Stimulated activated naive B cell treated with anti-CD40 and anti-IgM and Interleukin-4, amounts not matched to agents 10 μg/mL and 1 μg/mL and 100 μg/mL, for 72 hours (primary cell): Measurements from ENCODE around the gene GARIN5B.

ENCODE experiments used
- ATAC-seq, 2 donors: fragments of 150-1000 bp; cut with Tn5 transposase; replicated peaks; 2 replicates each; pipeline ENCODE4 v1.10.0; 2021; ENCODE audit warnings: moderate library complexity in 1 of 2
- DNase-seq: peaks from one replicate; pipeline ENCODE4 v3.0.0; 2021
- H3K27ac Mint-ChIP-seq: one replicate; pipeline ENCODE4 v1.8.0; 2022; ENCODE audit warnings: mild to moderate bottlenecking, mixed read lengths
- H3K27me3 Mint-ChIP-seq, 2 donors: one replicate each; pipeline ENCODE4 v1.8.0; 2022; ENCODE audit warnings: mixed read lengths in 2 of 2
- H3K36me3 Mint-ChIP-seq, 2 donors: one replicate each; pipeline ENCODE4 v1.8.0; 2022; ENCODE audit warnings: mixed read lengths in 2 of 2, mild to moderate bottlenecking in 1 of 2
- H3K4me1 Mint-ChIP-seq, 2 donors: one replicate each; pipeline ENCODE4 v1.8.0; 2022; ENCODE audit warnings: mixed read lengths in 2 of 2, mild to moderate bottlenecking in 1 of 2
- H3K4me3 Mint-ChIP-seq, 2 donors: one replicate each; pipeline ENCODE4 v1.8.0; 2022; ENCODE audit warnings: mild to moderate bottlenecking in 2 of 2, mixed read lengths in 2 of 2, moderate library complexity in 1 of 2
- H3K9me3 Mint-ChIP-seq, 2 donors: one replicate each; pipeline ENCODE4 v1.8.0; 2022; ENCODE audit warnings: mixed read lengths in 2 of 2, mild to moderate bottlenecking in 1 of 2

The GARIN5B gene

GRCh38 chr19:55384131-55384919, 21.3 kb upstream of the GARIN5B start, which contains the start of gene TMEM238:
TMEM238 (minus strand) TSS chr19:55384292; CDS start chr19:55384259, 33 bp downstream.
- peak within 1 kb of the TSS; percentile 95 to 98 for H3K4me3 Mint-ChIP-seq
- H3K4me1 Mint-ChIP-seq, result peaks cover 40 to 58% of the 10 kb centered on the region in 2 donors
- H3K9me3 Mint-ChIP-seq, result no peaks in the 10 kb centered on the region
- ATAC-seq (peak; percentile 19 to 20), DNase-seq (no peak)
- no peaks in the 10 kb centered on the region for H3K27me3 Mint-ChIP-seq
- peak within 1 kb of the TSS; percentile 99 for H3K27ac Mint-ChIP-seq
- H3K36me3 Mint-ChIP-seq, result peaks cover 33 to 48% of the 10 kb centered on the region in 2 donors

- peak; percentile 30 to 32 for ATAC-seq
- no peaks in the 10 kb centered on the region for H3K9me3 Mint-ChIP-seq
- peaks cover 35 to 50% of the 10 kb centered on the region in 2 donors for H3K4me1 Mint-ChIP-seq
- no peaks in the 10 kb centered on the region for H3K27me3 Mint-ChIP-seq
- H3K4me3 Mint-ChIP-seq, result peak overlapping the region; percentile 92 to 98
- peaks cover 28 to 42% of the 10 kb centered on the region in 2 donors for H3K36me3 Mint-ChIP-seq
- H3K27ac Mint-ChIP-seq, result peak overlapping the region; percentile 91
- DNase-seq, result no peak
Observed at GRCh38 chr19:55383279-55384130, 20.4 kb upstream of the GARIN5B start.

GRCh38 chr19:55382522-55383054, 19.5 kb upstream of the GARIN5B start:
- Mint-ChIP-seq H3K36me3 (peaks cover 22 to 36% of the 10 kb centered on the region in 2 donors), H3K4me1 (peaks cover 28 to 40% of the 10 kb centered on the region in 2 donors), H3K4me3 (peak overlapping the region; percentile 91 to 92), H3K9me3 (no peaks in the 10 kb centered on the region), H3K27me3 (peaks cover 0 to 6% of the 10 kb centered on the region in 2 donors), H3K27ac (no peak overlapping the region)
- no peak for DNase-seq
- no peak for ATAC-seq

DNA sequence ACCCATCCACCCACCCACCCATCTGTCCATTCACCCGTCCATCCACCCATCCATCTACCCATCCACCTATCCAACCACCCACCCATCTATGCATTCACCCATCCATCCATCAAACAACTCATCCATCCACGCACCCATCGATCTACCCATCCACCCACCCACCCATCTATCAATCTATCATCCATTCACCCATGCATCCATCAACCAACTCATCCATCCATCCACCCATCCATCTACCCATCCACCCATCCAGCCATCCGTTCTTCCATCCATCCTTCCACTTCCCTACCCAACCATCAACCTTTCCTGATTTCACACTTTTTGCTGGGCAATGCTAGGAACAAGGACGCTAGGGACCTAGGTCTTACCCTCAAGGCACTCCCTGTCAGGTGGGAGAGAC, 19.0 kb upstream of the GARIN5B start:
- H3K36me3 Mint-ChIP-seq, result peaks cover 18 to 30% of the 10 kb centered on the region in 2 donors
- H3K4me1 Mint-ChIP-seq, result peaks cover 25 to 35% of the 10 kb centered on the region in 2 donors
- peaks cover 0 to 8% of the 10 kb centered on the region in 2 donors for H3K27me3 Mint-ChIP-seq
- peak overlapping the region; percentile 59 to 92 for H3K4me3 Mint-ChIP-seq
- H3K9me3 Mint-ChIP-seq, result no peaks in the 10 kb centered on the region
- ATAC-seq (no peak), DNase-seq (no peak)
- H3K27ac Mint-ChIP-seq, result no peak overlapping the region

DNA sequence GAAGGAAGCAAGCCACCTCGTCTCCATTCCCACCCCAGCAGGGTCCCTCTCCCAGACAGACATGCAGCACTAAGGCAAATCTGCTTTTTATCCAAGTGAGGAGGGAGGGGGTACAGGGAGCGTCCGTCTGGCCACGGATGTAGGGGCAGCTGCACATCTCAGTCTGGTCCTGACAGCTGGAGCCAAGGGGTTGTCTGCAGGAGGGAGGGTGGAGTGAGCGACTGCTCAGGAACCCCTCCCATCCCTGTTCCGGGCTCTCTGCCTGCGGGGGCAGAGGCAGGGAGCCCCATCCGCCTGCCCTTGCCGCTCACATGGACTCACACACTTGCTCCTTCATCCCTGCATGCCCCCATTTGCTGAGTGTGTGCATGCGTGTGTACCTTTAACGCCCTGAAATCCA, 16.1 kb upstream of the GARIN5B start:
- DNase-seq (no peak), ATAC-seq (no peak)
- Mint-ChIP-seq H3K4me3 (no peak overlapping the region), H3K4me1 (peaks cover 12 to 28% of the 10 kb centered on the region in 2 donors), H3K27me3 (peaks cover 17 to 28% of the 10 kb centered on the region in 2 donors), H3K27ac (no peak overlapping the region), H3K36me3 (peaks cover 5 to 16% of the 10 kb centered on the region in 2 donors), H3K9me3 (no peaks in the 10 kb centered on the region)

DNA sequence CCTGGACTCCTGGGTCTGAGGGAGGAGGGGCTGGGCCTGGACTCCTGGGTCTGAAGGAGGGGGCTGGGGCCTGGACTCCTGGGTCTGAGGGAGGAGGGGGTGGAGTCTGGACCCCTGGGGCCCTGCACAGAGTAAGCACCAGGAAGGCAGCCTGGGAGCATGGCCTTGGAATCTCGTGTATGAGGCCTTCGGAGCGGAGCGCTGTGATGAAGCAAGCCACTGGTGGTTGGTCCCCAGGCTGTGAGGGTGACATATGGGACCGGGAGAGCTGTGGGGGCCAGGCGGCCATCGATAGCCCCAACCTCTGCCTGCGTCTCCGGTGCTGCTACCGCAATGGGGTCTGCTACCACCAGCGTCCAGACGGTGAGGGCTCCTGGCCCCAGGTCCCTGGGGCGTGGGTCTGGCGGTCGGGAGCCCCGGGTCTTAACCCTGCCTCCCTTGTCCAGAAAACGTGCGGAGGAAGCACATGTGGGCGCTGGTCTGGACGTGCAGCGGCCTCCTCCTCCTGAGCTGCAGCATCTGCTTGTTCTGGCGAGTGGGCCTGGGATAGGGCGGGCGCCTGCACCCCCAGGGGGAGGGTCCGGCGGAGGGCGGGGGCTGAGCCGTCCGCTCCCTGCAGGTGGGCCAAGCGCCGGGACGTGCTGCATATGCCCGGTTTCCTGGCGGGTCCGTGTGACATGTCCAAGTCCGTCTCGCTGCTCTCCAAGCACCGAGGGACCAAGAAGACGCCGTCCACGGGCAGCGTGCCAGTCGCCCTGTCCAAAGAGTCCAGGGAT, 14.5 kb upstream of the GARIN5B start:
- Mint-ChIP-seq H3K4me3 (no peak overlapping the region), H3K36me3 (peaks cover 5 to 15% of the 10 kb centered on the region in 2 donors), H3K4me1 (peaks cover 13 to 18% of the 10 kb centered on the region in 2 donors), H3K9me3 (no peaks in the 10 kb centered on the region), H3K27ac (no peak overlapping the region), H3K27me3 (peaks cover 27 to 42% of the 10 kb centered on the region in 2 donors)
- ATAC-seq (no peak), DNase-seq (no peak)

DNA sequence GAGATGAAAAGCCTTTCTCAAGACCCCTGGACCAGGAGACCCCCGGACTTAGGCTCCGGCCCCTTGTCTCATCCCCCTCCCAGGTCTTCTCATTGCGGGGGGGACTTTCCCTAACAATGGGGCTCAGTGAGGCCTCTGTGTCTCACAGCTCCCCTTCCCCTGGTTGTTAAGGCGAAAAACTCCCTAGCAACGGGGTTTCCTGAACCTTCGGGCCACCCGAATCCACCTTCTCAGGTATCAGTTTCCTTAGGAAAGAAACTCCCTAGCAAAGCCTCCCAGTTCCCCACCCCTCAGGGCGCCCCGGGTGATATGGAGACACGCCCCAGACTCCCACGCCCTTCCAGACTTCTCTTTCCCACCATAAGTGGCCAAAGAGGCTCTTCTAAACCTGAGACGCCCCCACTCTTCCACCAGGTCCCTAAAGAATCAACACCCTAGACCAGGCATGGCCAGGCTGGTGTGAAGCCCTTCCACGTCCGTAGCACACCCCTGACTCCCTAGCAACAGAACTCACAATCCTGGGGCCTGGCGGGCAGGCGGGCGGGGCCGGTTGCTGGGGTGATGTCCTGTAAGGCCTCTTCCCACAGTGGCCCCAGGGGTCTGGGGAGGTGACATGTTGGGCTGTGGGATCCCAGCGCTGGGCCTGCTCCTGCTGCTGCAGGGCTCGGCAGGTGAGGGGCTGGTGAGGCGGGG, 13.3 kb upstream of the GARIN5B start, which contains the start of gene TMEM190:
Gene TMEM190 (plus strand): TSS at position 586 of the 693 bp plus-strand sequence. CDS start 28 bp downstream, at position 614.
- H3K27ac Mint-ChIP-seq, result peak within 1 kb of the TSS; percentile 37
- DNase-seq (no peak), ATAC-seq (peak in 1 of 2 donors; percentile 18)
- peaks cover 0 to 6% of the 10 kb centered on the region in 2 donors for H3K36me3 Mint-ChIP-seq
- H3K4me3 Mint-ChIP-seq, result no peak within 1 kb of the TSS
- peaks cover 36 to 54% of the 10 kb centered on the region in 2 donors for H3K27me3 Mint-ChIP-seq
- H3K4me1 Mint-ChIP-seq, result peaks cover 8 to 11% of the 10 kb centered on the region in 2 donors
- no peaks in the 10 kb centered on the region for H3K9me3 Mint-ChIP-seq

DNA sequence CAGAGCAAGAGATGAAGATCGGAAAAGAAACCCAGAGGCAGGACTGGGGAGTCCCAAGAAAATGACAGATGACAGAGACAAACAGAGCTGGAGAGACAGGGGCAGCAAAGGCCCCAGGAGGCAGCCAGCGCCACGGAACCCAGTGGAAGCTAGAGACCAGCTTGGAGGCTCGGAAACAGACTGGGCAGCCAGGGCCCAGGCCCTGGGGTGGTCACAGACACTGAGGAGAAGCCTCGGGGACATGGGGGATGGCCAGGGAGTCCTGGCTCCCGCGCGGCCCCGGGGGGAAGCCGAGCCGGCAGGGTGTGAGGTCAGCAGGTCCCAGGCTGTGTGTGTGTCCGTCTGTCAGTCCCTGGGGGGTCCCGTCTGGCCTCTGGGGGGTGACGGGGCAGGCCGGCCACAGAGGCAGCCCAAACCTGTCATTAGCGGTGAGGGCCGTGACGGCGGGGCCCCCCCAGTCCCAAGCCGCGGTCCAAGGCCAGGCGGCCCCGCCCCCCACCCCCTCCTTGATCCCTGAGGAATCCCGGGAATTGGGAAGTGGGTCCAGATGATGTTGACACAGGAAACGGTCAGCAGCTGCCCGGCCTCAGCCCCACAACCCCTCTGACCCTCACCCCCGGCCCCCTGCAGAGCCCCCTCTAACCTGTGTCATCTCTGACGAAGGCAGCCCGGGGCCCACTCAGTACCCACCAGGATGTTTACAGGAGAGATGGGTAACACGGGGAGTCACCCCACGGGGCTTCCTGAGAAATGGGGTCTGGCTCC, 11.1 kb upstream of the GARIN5B start:
- Mint-ChIP-seq H3K4me1 (peaks cover 13 to 17% of the 10 kb centered on the region in 2 donors), H3K27me3 (peaks cover 53 to 72% of the 10 kb centered on the region in 2 donors), H3K27ac (no peak overlapping the region), H3K4me3 (no peak overlapping the region), H3K9me3 (no peaks in the 10 kb centered on the region), H3K36me3 (peaks cover 0 to 6% of the 10 kb centered on the region in 2 donors)
- ATAC-seq, result peak in 1 of 2 donors; percentile 8
- no peak for DNase-seq

DNA sequence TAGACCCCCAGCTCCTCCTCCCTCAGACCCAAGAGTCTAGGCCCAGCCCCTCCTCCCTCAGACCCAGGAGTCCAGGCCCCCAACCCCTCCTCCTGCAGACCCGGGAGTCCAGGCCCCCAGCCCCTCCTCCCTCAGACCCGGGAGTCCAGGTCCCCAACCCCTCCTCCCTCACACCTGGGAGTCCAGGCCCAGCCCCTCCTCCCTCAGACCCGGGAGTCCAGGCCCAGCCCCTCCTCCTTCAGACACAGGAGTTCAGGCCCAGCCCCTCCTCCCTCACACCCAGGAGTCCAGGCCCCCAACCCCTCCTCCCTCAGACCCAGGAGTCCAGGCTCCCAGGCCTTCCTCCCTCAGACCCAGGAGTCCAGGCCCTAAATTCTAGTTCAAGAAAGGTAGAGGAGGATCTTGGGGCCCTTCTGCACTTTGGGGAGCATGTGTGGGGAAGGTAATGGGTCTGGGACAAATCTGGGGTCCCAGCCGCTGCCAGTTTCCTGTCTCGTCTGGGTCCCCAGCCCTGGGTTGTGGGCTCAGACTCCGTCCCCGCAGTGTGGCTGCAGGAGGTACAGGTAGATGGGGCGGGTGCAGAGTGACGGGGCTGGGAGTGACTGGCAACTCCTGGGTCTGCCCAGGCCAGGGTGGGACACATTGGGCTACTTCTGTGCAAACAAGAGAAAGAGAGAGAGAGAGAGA, 10.4 kb upstream of the GARIN5B start:
- Mint-ChIP-seq H3K36me3 (peaks cover 0 to 5% of the 10 kb centered on the region in 2 donors), H3K4me3 (no peak overlapping the region), H3K27ac (peak overlapping the region; percentile 56), H3K27me3 (peaks cover 58 to 79% of the 10 kb centered on the region in 2 donors), H3K9me3 (no peaks in the 10 kb centered on the region), H3K4me1 (peaks cover 17 to 23% of the 10 kb centered on the region in 2 donors)
- DNase-seq (no peak), ATAC-seq (no peak)

DNA sequence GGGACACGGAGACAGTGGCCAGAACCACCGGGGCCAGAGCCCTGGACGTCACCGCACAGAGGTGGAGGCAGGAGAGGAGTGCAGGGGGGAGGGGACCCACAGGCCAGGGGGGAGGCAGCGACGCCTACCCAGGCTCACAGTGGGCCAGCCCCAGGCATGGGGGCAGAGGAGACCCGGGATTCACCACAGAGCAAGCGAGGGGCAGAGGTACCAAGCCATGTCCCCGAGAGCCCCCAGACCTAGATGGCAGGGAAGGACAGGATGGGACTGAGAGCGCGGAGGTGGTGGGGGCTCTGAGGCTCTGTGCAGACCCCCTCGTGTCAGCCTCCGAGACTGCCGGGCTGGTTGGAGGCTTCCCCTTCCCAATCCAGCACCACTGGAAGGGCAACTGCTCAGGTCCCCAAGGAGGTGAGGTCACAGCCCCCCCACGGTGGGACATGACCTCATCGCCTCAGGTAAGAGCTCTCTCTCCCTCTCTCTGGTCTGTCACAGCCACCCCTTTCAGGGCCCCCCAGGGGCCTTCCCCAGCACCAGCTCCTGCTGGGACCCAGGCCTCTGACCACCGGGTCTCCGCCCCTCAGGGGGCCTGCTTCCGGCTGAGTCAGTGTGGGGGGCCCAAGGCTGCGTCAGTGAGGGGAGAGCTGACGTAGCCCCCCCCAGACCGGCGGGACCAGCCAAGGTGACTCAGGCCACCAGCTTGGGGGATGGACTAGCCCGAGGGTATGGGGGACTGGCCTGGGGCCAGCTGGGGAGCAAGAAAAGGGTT, 9.4 kb upstream of the GARIN5B start:
- no peak for DNase-seq
- peak in 1 of 2 donors; percentile 17 for ATAC-seq
- peaks cover 63 to 81% of the 10 kb centered on the region in 2 donors for H3K27me3 Mint-ChIP-seq
- H3K4me3 Mint-ChIP-seq, result no peak overlapping the region
- H3K36me3 Mint-ChIP-seq, result peaks cover 0 to 5% of the 10 kb centered on the region in 2 donors
- peaks cover 17 to 23% of the 10 kb centered on the region in 2 donors for H3K4me1 Mint-ChIP-seq
- no peaks in the 10 kb centered on the region for H3K9me3 Mint-ChIP-seq
- no peak overlapping the region for H3K27ac Mint-ChIP-seq

DNA sequence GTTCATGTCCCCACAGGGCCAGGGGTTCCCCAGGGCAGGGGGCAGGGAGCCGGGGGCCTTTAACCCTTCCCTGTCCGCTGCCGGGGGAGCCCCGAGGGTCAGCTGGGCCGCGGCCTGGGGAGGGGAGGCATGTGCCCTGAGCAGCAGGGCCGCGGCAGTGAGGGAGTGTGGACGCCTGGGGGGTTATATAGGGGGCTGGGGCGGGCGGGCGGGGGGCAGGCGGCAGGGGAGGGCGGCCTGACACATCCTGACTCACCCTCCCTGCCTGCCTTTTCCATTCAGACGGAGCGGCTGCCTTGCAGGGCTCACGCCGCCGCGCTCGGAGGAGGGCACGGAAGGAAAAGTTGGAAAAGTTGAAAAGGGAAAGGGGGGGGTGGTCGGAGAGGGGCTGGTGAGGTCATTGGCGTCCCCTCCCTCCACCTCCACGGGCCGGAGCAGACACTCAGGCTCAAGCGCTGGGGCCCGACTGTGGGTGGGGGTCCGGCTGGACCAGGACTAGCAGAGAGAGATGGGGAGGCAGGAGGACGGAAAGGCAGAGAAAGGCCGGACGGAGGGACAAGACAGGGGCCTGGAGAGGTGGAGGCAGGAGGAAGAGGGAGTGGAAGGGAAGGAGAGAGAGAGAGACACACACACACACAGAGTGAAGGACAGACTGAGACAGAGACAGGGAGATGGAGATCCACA, 7.4 kb upstream of the GARIN5B start, which contains the start of gene IL11:
Gene IL11 (minus strand): TSS at position 159 of the 684 bp plus-strand sequence. CDS start 153 bp downstream, at position 6.
- no peak for DNase-seq
- Mint-ChIP-seq H3K27ac (peak within 1 kb of the TSS; percentile 81), H3K27me3 (peaks cover 61 to 77% of the 10 kb centered on the region in 2 donors), H3K36me3 (peaks cover 0 to 5% of the 10 kb centered on the region in 2 donors), H3K4me3 (peak within 1 kb of the TSS; percentile 74 to 79), H3K9me3 (no peaks in the 10 kb centered on the region), H3K4me1 (peaks cover 12 to 17% of the 10 kb centered on the region in 2 donors)
- no peak for ATAC-seq
